Tibial artery (tissue), 4 donors: ENCODE results near the gene TYMS.

Experiments used
- DNase-seq, 2 donors: peaks; one replicate each; pipeline ENCODE4 v3.0.0-alpha.2; 2019
- H3K27ac ChIP-seq, 2 donors: fragments of 200-600 bp; sonication (generic) in 1 of 2; 1 replicate in 1 of 2; 2 replicates in 1 of 2; pipeline ENCODE4 v1.5.1; 2018 to 2019; ENCODE audit warnings: mild to moderate bottlenecking in 1 of 2
- H3K27me3 ChIP-seq, 2 donors: fragments of 200-600 bp; sonication (generic) in 1 of 2; one replicate each; pipeline versions ENCODE4 v1.5.1 to v1.6.0; 2016 to 2019
- H3K36me3 ChIP-seq, 3 donors: fragments of 200-600 bp; sonication (generic) in 2 of 3; one replicate each; pipeline ENCODE4 v1.5.1; 2016 to 2019; ENCODE audit warnings: mild to moderate bottlenecking in 2 of 3
- H3K4me1 ChIP-seq, 4 donors: fragments of 200-600 bp; sonication (generic) in 2 of 4; 1 replicate in 3 of 4; 2 replicates in 1 of 4; pipeline ENCODE4 v1.5.1; 2016 to 2019
- H3K4me3 ChIP-seq, 2 donors: fragments of 200-600 bp; sonication (generic) in 1 of 2; 1 replicate in 1 of 2; 2 replicates in 1 of 2; pipeline ENCODE4 v1.5.1; 2018 to 2019; ENCODE audit warnings: mild to moderate bottlenecking in 2 of 2
- H3K9me3 ChIP-seq, 3 donors: fragments of 200-600 bp; sonication (generic) in 1 of 3; one replicate each; pipeline ENCODE4 v1.5.1; 2016 to 2019
- intact Hi-C: fragments of 100-400 bp; cut with DNase I; formaldehyde crosslinking; loops from one replicate; pipeline ENCODE4 v1.15.0; 2023; ENCODE audit warnings: low total_unique reads
- TF ChIP-seq, protein P1 (sequence below), 2 experiments: fragments of 200-600 bp in 1 of 2; fragments of 450-650 bp in 1 of 2; IDR thresholded peaks; one replicate each; pipeline ENCODE4 v1.5.1; 2017 to 2019; ENCODE audit warnings: antibody characterized with exemption in 2 of 2, mild to moderate bottlenecking in 1 of 2, moderate library complexity in 1 of 2

The TYMS gene

GRCh38 chr18:673317-673716, 15.9 kb downstream of the TYMS start:
- TF ChIP-seq, protein P1, sequence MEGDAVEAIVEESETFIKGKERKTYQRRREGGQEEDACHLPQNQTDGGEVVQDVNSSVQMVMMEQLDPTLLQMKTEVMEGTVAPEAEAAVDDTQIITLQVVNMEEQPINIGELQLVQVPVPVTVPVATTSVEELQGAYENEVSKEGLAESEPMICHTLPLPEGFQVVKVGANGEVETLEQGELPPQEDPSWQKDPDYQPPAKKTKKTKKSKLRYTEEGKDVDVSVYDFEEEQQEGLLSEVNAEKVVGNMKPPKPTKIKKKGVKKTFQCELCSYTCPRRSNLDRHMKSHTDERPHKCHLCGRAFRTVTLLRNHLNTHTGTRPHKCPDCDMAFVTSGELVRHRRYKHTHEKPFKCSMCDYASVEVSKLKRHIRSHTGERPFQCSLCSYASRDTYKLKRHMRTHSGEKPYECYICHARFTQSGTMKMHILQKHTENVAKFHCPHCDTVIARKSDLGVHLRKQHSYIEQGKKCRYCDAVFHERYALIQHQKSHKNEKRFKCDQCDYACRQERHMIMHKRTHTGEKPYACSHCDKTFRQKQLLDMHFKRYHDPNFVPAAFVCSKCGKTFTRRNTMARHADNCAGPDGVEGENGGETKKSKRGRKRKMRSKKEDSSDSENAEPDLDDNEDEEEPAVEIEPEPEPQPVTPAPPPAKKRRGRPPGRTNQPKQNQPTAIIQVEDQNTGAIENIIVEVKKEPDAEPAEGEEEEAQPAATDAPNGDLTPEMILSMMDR (IDR thresholded peaks at IDR 0.05): no peak

GRCh38 chr18:673769-674168, 16.3 kb downstream of the TYMS start:
- H3K4me3 ChIP-seq: no peak overlapping the region
- intact Hi-C loops: no loop called here
- H3K27ac ChIP-seq: no peak overlapping the region
- no peak for DNase-seq
- no peaks in the 10 kb centered on the region for H3K4me1 ChIP-seq
- H3K9me3 ChIP-seq: no peaks in the 10 kb centered on the region
- no peaks in the 10 kb centered on the region for H3K27me3 ChIP-seq
- H3K36me3 ChIP-seq: peaks cover 15 to 95% (median 48%) of the 10 kb centered on the region in 3 donors
- TF ChIP-seq, protein P1 (IDR thresholded peaks at IDR 0.05): no peak

More at GRCh38 chr18:673317-673716, 15.9 kb downstream of the TYMS start:
- H3K36me3 ChIP-seq: peaks cover 15 to 90% (median 46%) of the 10 kb centered on the region in 3 donors
- no peak for DNase-seq
- H3K9me3 ChIP-seq: no peaks in the 10 kb centered on the region
- H3K27me3 ChIP-seq: no peaks in the 10 kb centered on the region
- no peaks in the 10 kb centered on the region for H3K4me1 ChIP-seq
- H3K4me3 ChIP-seq: no peak overlapping the region
- H3K27ac ChIP-seq: no peak overlapping the region
- intact Hi-C loops: no loop called here

- TF ChIP-seq, protein P1 (IDR thresholded peaks at IDR 0.05): no peak
- intact Hi-C loops: no loop called here
- H3K27ac ChIP-seq: no peak overlapping the region
Measured at GRCh38 chr18:675307-675706, 17.9 kb downstream of the TYMS start.

GRCh38 chr18:676069-676468, 18.6 kb downstream of the TYMS start:
- no peak for DNase-seq
- Histone ChIP-seq H3K36me3 (peaks cover 16 to 96% (median 42%) of the 10 kb centered on the region in 3 donors), H3K4me3 (no peak overlapping the region), H3K9me3 (no peaks in the 10 kb centered on the region), H3K27me3 (no peaks in the 10 kb centered on the region), H3K27ac (no peak overlapping the region), H3K4me1 (no peaks in the 10 kb centered on the region)
- intact Hi-C loops: no loop called here
- TF ChIP-seq, protein P1 (IDR thresholded peaks at IDR 0.05): no peak

More at GRCh38 chr18:675307-675706, 17.9 kb downstream of the TYMS start:
- Histone ChIP-seq H3K27me3 (no peaks in the 10 kb centered on the region), H3K4me1 (no peaks in the 10 kb centered on the region), H3K4me3 (no peak overlapping the region), H3K36me3 (peaks cover 15 to 98% (median 44%) of the 10 kb centered on the region in 3 donors), H3K9me3 (no peaks in the 10 kb centered on the region)
- DNase-seq: no peak

DNA sequence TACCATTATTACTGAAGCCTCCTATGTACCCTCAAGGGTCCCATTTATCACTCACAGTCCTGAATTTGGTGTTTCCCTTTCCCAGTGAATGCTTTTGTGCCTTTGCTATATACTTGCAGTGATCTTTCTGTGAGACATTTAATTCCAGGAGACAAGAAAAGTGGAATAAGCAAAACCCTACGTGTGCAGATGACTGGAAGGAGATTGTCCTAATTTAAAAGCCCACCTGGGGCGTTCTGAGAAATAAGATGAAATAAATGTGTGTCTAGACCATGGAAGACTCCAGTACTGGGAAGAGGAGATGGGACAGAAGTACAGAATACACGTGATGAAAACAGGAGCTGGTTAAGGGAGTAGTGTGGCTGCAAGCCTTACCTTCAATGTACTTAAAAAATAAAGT, 19.3 kb downstream of the TYMS start:
- Histone ChIP-seq H3K9me3 (no peaks in the 10 kb centered on the region), H3K36me3 (peaks cover 22 to 96% (median 44%) of the 10 kb centered on the region in 3 donors), H3K27ac (no peak overlapping the region), H3K4me1 (no peaks in the 10 kb centered on the region), H3K4me3 (no peak overlapping the region), H3K27me3 (no peaks in the 10 kb centered on the region)
- intact Hi-C loops: no loop called here
- TF ChIP-seq, protein P1 (IDR thresholded peaks at IDR 0.05): no peak
- DNase-seq: no peak

GRCh38 chr18:677145-677544, 19.7 kb downstream of the TYMS start:
- Histone ChIP-seq H3K4me1 (no peaks in the 10 kb centered on the region), H3K9me3 (no peaks in the 10 kb centered on the region), H3K27me3 (no peaks in the 10 kb centered on the region), H3K36me3 (peaks cover 25 to 96% (median 44%) of the 10 kb centered on the region in 3 donors), H3K4me3 (no peak overlapping the region), H3K27ac (no peak overlapping the region)
- TF ChIP-seq, protein P1 (IDR thresholded peaks at IDR 0.05): no peak
- no peak for DNase-seq
- intact Hi-C loops: no loop called here
